Esophagus mucosa (tissue), 1 donor: ENCODE data around the gene C2orf66. TPM values are rescaled to one million over a fixed set of nuclear protein-coding genes. Genes with fewer than 3 reads are reported as not detected.

Experiments used
- ATAC-seq: fragments of 200-7000 bp; cut with Tn5 transposase; one replicate; pipeline ENCODE4 v1.9.1; 2020
- total RNA-seq: library from RNA; stranded (reverse); gene quantifications from one replicate; pipeline ENCODE4 v1.2.4, GENCODE V29; 2023
- donor health status: DM: yes; HTN: yes; CAD: no.

C2orf66 gene
- total RNA-seq, 1 donor from 2014 or later: not detected

- no peak for ATAC-seq
Observed at GRCh38 chr2:196758474-196759377, 50.4 kb downstream of the C2orf66 start.

Other genes with a start within 250 kb of the C2orf66 start
- 6.7 TPM for gene HECW2, start 215.8 kb downstream of the C2orf66 start, total RNA-seq
- gene CCDC150, start 169.6 kb downstream of the C2orf66 start, total RNA-seq: 3.3 TPM
- 21.0 TPM for gene GTF3C3, start 9.7 kb downstream of the C2orf66 start, total RNA-seq
- 10.5 TPM for gene PGAP1, start 117.4 kb upstream of the C2orf66 start, total RNA-seq